ENCODE results near the gene DNAJC17. TPM values are rescaled to one million over a fixed set of nuclear protein-coding genes. Genes with fewer than 3 reads are reported as not detected.
A peak's percentile ranks its signal among the peaks of the same experiment; 100 is the strongest.

The DNAJC17 gene
- total and polyA plus RNA-seq, 2 donors (not counting 1 experiment from before 2014, with no cell fraction given): 30.5 to 46.1 TPM

DNA sequence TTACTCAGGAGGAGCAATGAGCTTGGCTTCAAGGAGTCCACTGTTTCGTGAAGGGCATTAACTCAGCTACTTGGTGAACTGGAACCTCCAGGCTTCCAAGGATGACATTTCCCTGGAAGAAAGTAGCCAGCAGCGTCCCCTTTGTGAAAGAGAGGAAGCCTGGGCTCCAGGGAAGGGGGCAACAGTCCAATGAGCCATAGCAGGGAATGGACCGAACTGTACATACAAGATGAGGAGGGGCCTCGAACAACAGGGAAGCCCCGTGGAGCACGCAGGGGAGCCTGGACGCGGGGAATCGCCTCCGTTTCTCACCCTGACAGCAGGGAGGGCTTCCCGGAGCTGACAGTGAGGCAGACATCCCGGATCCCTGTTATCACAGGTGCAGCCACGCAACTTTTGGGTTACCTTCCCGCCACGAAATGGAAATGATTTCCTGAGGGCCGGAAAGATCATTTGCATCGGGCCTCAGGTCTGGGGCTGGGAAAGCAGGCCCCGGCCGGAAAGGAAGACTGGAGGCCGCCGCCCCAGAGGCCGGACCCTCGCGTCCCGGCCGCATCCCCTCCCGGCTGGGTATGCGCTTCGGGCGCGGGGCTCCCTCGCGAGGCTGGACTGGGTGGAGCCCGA lies 36.1 kb upstream of the DNAJC17 start:
- intact Hi-C loops (cut with micrococcal nuclease): no loop called here
- POLR2A ChIA-PET: interaction anchor here (0.6 to 1.3 kb wide), 4 partner anchors 36 to 701 kb away, joined by 3 to 5 read pairs (median 4); partner anchors contain the start of genes CCDC32, DNAJC17, VPS18 and ZFYVE19
- Histone ChIP-seq H3K4me3 (ENCODE audit: control extremely low read depth in 1 of 5, extremely low read depth in 1 of 5, insufficient read depth in 1 of 5, low read depth in 2 of 5, low read length in 4 of 5) (peak overlapping the region in 4 of 5 experiments; percentile 19 to 80 (median 74)), H3K4me1 (ENCODE audit: control insufficient read depth in 2 of 2, insufficient read depth in 2 of 2, low read length in 2 of 2) (peaks cover 34 to 38% of the 10 kb centered on the region in 2 donors), H3K4me2 (replicated peaks; ENCODE audit: low read depth, low read length, poor library complexity, severe bottlenecking) (peak overlapping the region; percentile 80), H3K9ac (ENCODE audit: low read length) (peak overlapping the region; percentile 68), H3K79me2 (ENCODE audit: control insufficient read depth, insufficient read depth, low read length) (no peaks in the 10 kb centered on the region), H3K27ac (ENCODE audit: low read length in 2 of 2) (no peak overlapping the region), H3K36me3 (replicated peaks in 1 of 2; ENCODE audit: control extremely low read depth in 1 of 2, control insufficient read depth in 1 of 2, extremely low read depth in 1 of 2, insufficient read depth in 2 of 2, low read length in 1 of 2) (no peaks in the 10 kb centered on the region), H4K20me1 (ENCODE audit: control insufficient read depth, insufficient read depth, low read length, poor library complexity, severe bottlenecking) (peaks cover 4% of the 10 kb centered on the region), H3K27me3 (replicated peaks in 1 of 4; ENCODE audit: control extremely low read depth in 1 of 4, control insufficient read depth in 3 of 4, insufficient read depth in 4 of 4, low read length in 3 of 4) (no peaks in the 10 kb centered on the region), H2AFZ (ENCODE audit: insufficient read depth, low read depth, low read length, poor library complexity, severe bottlenecking) (peak overlapping the region; percentile 84), H3K9me3 (ENCODE audit: control extremely low read depth in 1 of 3, control insufficient read depth in 2 of 3, insufficient read depth in 1 of 3, low read length in 2 of 3) (no peaks in the 10 kb centered on the region)
- CTCF ChIA-PET: interaction anchor here (0.6 to 2.9 kb wide), 5 partner anchors 15 to 141 kb away, joined by 3 to 32 read pairs (median 4); partner anchors contain the start of gene VPS18
- no peak for TF ChIP-seq EZH2 (IDR thresholded peaks at IDR 0.05; ENCODE audit: borderline replicate concordance, insufficient read depth, low read depth, low read length, poor library complexity, severe bottlenecking)
- no peak for TF ChIP-seq CTCF (IDR thresholded peaks at IDR 0.05)
- H3K4me3 Mint-ChIP-seq: peak overlapping the region; percentile 88
- 29% methylated on average over 34 of the region's 34 CpGs for WGBS (ENCODE audit: insufficient coverage)
- peaks cover 37% of the 10 kb centered on the region for H3K4me1 Mint-ChIP-seq
- no peaks in the 10 kb centered on the region for H3K27me3 Mint-ChIP-seq
- DNase-seq (no peak), ATAC-seq (ENCODE audit: low read depth) (no peak)
- peak overlapping the region; percentile 72 for H3K27ac Mint-ChIP-seq
- no peaks in the 10 kb centered on the region for H3K9me3 Mint-ChIP-seq (ENCODE audit: insufficient read depth)

- WGBS (ENCODE audit: insufficient coverage): 100% methylated on average over 1 of the region's 2 CpGs
- intact Hi-C loops (cut with micrococcal nuclease): no loop called here
- no peaks in the 10 kb centered on the region for H3K79me2 ChIP-seq (ENCODE audit: control insufficient read depth, insufficient read depth, low read length)
- peaks cover 23% of the 10 kb centered on the region for H3K4me1 Mint-ChIP-seq
- ChIA-PET CTCF (interaction anchor here (0.7 kb wide), 1 partner anchor 16 kb away, joined by 4 read pairs; no protein-coding TSS in a partner anchor), POLR2A (no interaction called here)
- no peak for TF ChIP-seq EZH2 (IDR thresholded peaks at IDR 0.05; ENCODE audit: borderline replicate concordance, insufficient read depth, low read depth, low read length, poor library complexity, severe bottlenecking)
- H3K9ac ChIP-seq (ENCODE audit: low read length): no peak overlapping the region
- no peaks in the 10 kb centered on the region for H3K27me3 ChIP-seq (replicated peaks in 1 of 4; ENCODE audit: control extremely low read depth in 1 of 4, control insufficient read depth in 3 of 4, insufficient read depth in 4 of 4, low read length in 3 of 4)
- no peaks in the 10 kb centered on the region for H3K36me3 ChIP-seq (replicated peaks in 1 of 2; ENCODE audit: control extremely low read depth in 1 of 2, control insufficient read depth in 1 of 2, extremely low read depth in 1 of 2, insufficient read depth in 2 of 2, low read length in 1 of 2)
- peak overlapping the region; percentile 30 for H3K4me3 Mint-ChIP-seq
- no peak overlapping the region for H3K27ac Mint-ChIP-seq
- ATAC-seq (ENCODE audit: low read depth): no peak
- H3K27me3 Mint-ChIP-seq: no peaks in the 10 kb centered on the region
- no peak overlapping the region for H3K4me2 ChIP-seq (replicated peaks; ENCODE audit: low read depth, low read length, poor library complexity, severe bottlenecking)
- H3K27ac ChIP-seq (ENCODE audit: low read length in 2 of 2): no peak overlapping the region
- DNase-seq: no peak
- H4K20me1 ChIP-seq (ENCODE audit: control insufficient read depth, insufficient read depth, low read length, poor library complexity, severe bottlenecking): peaks cover 4% of the 10 kb centered on the region
- no peak overlapping the region for H2AFZ ChIP-seq (ENCODE audit: insufficient read depth, low read depth, low read length, poor library complexity, severe bottlenecking)
- H3K9me3 ChIP-seq (ENCODE audit: control extremely low read depth in 1 of 3, control insufficient read depth in 2 of 3, insufficient read depth in 1 of 3, low read length in 2 of 3): no peaks in the 10 kb centered on the region
- H3K4me3 ChIP-seq (ENCODE audit: control extremely low read depth in 1 of 5, extremely low read depth in 1 of 5, insufficient read depth in 1 of 5, low read depth in 2 of 5, low read length in 4 of 5): no peak overlapping the region
- peaks cover 25 to 27% of the 10 kb centered on the region in 2 donors for H3K4me1 ChIP-seq (ENCODE audit: control insufficient read depth in 2 of 2, insufficient read depth in 2 of 2, low read length in 2 of 2)
- H3K9me3 Mint-ChIP-seq (ENCODE audit: insufficient read depth): no peaks in the 10 kb centered on the region
These were observed 34.5 kb upstream of the DNAJC17 start for GRCh38 chr15:40841741-40842140.
